Measurements from ENCODE around the gene LIMCH1.

Gene LIMCH1

DNA sequence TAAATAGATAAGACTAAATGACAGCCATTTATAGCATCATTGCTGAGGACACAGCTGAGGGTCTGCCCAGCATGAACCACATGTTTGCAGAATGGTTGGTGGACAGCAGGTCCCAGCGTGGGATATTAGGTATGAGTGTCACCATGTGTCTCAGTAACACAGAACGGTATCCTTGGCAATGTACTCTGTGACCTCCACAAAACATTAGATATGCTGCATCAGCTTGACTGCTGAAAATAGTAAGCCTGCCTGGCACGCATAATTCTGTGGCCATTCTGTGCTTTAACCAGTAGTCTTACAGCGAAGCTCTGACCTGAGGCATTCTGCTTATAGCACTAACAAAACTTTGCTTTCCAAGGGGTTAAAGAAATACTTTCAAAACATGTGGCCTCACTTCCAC is 32.0 kb downstream of the LIMCH1 start:
- DNase-seq = no peak

DNA sequence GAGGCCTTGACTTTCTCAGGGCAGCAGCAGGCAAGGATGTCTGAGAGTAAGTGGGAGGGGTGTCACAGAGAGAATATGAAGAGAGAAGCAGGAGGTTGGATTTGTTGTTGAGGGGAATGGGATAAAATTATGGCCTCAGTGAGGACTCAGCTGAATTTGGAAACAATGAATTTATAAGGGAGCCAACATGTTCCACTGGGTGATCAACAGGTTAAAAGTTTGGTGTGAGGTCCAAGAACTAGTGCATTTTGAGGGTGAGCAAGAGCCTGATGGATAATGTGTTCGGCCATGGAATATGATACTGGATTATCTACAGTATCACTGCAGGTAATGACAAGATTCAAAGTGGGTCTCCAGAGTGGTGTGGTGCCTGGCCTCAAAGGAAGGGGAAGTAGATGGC is 33.5 kb downstream of the LIMCH1 start:
- DNase-seq = no peak

DNA sequence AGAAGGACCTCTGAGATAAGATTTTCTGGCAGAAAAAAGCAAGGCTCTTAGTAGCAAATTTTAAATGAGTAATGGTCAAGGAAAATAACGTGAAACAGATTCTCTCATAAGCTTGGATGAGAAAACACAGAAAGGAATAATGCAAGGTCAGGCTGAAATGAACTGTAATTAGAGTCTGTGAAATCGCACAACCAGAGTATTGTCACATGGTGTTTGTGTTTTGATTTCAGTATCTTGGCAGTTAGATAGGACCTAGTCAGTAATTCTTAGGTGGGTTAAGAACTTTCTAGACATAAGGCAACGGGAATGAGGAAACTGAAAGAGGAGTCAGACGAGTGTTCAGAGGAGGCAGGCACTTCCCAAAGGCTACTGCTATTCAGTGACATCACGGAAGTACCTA is 34.6 kb downstream of the LIMCH1 start:
- no peak for DNase-seq

DNA sequence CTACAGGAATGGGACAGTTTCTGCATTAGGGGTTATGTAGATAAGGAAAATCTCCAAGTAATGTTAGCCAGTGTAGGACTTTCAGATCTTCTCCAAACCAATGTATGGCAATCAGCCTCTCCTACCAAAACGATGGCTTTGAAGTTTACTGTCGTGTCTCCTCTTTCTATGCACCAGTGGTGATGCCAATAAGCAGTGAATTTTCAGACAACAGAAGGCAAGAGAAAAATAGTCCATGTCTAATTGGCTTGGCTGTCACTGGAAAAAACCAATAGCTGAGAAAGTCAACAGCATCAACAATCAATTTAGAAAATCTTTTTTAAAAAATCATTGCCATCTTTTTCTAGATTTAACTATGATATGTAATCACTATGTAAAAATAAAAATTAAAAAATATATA is 35.0 kb downstream of the LIMCH1 start:
- DNase-seq = no peak

DNA sequence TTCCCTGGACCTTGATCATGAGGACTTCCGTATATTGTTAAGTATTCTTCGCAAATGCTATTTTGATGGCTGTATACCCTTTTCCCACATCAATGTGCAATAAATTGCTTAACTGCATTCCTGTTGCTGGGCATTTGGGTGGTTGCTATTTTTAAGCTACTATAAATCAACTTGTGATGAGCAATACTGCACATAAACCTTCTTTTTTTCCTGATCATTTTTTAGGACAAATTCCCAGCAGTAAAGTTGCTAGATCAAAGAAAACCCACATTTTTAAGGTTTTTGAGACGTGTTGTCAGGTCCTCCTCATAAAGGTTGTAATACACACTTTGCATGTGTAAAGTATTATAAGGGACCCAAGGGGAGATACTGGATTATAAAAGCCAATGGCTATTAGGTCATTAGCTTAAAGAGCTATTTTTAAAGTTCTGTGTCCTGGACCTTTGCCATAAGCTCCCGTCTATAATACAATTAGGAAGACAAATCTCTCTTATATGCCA is 35.6 kb downstream of the LIMCH1 start:
- DNase-seq = no peak

DNA sequence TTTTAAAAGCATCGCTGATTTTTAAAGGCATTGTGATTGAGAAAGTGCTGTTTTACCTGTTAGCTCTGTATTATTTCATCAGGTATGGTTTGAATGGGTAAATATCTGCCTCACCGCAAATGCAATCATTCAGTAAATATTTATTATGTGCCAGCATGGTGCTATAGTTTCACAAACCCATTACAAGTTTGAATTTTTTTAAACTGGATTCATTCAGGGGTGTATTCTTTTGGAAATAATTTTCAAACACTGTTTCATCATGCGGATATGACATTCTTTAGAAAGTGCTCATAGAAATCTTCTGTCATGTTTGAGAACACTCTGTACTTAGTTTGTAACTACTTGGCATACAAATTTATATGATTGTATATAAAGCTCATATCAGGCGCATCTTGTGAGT is 37.2 kb downstream of the LIMCH1 start:
- DNase-seq = no peak

DNA sequence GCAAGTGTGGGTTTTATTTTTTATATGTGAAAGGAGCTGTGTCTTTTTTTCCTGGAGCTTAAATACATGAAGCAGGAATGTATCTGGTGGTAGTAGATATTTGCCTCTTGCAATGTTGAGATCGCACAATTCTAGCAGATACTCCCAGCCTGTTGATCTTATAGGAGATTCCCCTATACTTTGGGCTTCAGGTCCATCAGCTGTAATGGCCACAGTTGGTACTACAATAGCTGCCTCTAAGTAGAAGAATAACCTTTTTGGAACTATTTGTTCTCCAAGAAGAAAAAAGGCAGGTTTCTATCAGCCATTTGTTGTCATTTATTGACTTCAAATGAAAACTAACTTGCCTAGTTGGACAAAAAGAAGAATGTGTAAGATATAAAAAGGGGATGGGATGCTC is 37.7 kb downstream of the LIMCH1 start:
- DNase-seq = no peak

DNA sequence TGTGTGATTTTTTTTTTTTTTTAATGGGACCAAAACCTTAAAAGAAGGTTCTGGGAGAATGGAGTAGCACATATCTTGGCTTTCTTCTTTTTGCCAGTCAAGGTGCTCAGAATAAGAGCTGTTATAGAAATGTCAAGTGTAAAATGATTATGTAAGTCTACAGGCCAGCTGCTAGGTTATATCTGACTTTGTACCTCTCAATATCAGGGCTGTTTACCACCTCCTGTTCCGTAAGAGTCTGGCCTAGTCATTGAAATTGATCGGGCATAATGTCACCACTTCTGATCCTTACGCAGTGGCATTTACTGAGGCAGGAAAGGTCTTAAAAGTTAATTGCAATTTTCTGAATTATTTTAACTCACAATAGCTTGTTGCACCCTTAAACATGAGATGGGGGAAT is 41.1 kb downstream of the LIMCH1 start:
- DNase-seq = no peak

DNA sequence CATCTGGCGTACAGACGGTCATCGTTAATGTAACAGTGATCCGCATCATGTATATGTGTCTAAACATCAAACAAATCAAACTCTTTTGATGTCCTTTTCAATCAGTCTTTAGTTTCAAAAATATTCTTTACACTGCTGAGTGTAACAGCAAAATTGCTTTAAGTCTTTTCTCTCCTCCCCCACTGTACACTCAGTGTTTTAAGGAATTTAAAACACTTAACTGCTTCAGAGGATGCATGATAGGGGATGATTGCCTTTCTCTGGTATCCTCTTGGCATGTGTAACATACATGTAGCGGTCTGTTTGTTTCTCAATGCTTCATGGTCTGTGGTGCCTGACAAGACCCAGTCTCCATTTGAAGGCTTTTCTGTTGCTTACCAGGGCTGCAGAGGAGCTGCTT is 41.6 kb downstream of the LIMCH1 start:
- DNase-seq = no peak

DNA sequence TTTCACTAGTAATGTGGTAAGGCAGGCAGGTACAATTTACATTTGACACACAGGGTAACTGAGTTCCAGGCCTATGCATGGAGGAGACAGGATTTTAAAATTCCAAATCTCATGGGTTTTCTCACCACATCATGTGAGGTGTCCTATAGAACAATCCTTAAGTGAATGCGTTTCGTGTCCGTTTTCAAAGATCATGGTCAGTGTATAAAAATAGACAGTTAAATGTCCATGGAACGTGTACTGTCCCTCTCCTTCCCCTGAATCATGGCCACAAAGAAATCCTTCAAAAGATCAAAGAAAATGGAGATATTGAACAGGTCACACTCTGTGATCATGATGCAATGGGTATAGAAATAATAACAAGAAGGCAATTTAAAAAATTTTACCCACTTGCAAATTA is 42.0 kb downstream of the LIMCH1 start:
- DNase-seq = no peak

DNA sequence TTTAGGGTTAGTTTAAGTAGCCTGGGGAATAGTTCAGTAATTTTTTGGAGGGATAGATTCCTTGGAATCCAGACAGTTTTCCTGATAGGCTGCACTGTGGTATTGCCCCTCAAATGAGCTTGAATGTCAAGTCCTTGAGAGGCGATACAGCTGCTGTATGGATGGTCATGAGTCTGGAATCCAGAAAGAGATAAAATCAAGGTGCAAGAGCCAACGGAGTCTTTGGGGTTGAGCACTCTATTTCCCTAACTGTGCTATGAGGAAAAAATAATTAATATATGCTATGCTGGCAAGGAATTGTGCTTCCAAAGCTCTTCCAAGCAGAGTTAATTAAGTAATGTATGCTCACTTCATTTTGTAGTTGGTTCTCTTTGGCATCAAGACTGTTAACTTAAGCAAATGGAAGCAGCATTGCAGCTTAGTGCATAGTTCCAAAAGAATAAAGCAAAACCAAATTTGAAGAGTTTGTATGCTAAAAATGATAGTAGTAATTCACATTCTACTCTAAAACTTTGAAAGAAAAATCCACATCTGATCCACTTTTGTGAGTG is 48.8 kb downstream of the LIMCH1 start:
- DNase-seq = no peak

DNA sequence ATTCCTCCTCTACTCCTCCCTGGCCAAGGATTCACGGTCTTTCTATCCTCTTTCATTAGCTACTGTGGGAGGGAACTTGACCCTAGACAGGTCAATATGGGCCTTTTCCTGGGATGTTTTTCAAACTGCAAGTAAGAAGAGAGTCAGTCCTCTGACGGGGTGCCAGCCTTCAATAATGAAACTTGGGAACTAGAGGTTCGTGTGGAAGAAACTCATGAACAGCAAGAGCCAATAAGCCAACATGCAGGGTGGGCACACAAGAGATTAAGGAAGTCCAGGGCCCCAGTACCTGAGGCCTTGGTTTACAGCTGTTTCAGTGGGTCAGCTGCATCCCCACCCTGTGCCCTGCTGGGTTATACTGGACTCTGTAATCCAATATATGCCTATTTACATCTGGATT is 49.3 kb downstream of the LIMCH1 start:
- no peak for DNase-seq

DNA sequence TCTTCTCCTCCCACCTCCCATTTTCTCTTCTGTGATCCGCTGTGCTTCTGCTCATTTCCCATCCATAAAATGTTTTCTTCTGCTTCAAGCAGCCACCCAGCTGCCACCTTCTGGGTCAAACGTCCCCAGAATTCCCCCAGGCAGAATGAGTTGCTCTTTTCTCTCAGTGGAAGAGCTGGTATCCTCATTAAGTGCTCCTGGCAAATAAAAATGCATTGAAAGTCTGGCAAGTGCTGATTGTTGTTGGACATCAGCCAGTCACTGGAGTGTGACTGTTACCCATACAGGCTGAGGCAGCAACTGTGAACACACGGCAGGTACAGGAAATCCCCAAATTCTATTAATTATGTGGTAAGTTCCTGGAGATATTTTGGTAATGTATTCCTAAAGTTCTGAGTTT is 52.6 kb downstream of the LIMCH1 start:
- DNase-seq = no peak

DNA sequence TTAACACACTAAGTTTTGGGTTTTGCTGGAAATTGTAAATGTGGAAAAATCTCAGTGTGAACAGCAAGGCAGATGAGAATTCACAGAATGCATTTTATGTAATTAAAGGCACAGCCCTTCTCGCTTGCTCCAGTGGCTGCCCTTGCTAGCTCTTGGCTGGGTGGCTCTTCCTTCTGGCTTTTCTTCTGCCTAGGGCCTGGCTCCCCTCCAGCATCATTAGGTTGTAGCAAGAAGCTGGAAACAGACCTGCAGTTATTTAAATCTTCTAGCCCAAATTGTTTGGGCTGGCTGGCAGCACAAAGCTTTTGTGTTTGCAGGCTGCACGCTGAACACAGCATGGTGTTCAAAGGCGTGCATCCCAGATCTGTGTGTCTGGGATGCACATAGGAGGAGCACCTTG is 56.5 kb downstream of the LIMCH1 start:
- no peak for DNase-seq

DNA sequence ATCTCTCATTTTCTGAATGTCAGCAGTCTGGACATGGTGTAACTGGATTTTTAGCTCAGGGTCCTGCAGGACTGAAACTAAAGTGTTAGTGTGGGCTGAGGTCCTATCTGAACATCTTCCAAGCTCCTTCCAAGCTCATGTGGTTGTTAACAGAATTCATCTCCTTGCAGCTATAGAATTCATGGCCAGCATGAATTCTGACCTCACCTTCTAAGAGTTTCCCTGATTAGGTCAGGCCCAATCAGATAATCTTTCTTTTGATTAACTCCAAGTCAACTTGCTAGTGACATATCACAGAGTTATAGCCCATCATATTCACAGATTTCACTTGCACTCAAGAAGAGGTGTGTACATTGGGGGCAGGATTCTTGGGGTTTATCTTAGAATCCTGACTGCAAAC is 59.5 kb downstream of the LIMCH1 start:
- DNase-seq = no peak

DNA sequence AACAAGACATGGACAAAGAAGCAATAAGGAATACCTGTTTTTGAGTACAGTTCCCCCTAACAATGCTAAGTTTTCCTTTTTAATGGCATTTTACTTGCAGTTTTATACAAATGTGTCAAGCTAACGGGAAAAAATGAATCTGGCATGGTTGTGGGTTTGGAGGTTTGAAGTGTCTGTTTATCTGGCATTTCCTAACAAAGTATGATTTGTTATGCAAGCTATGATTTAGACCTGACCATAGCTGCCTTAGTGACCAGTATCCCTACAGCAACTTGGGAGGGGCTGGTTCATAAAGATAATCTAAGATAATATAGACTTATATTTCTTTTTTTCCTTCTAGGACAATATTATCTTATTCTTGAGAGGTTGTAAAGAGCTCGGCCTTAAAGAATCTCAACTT is 60.6 kb downstream of the LIMCH1 start:
- DNase-seq = no peak

DNA sequence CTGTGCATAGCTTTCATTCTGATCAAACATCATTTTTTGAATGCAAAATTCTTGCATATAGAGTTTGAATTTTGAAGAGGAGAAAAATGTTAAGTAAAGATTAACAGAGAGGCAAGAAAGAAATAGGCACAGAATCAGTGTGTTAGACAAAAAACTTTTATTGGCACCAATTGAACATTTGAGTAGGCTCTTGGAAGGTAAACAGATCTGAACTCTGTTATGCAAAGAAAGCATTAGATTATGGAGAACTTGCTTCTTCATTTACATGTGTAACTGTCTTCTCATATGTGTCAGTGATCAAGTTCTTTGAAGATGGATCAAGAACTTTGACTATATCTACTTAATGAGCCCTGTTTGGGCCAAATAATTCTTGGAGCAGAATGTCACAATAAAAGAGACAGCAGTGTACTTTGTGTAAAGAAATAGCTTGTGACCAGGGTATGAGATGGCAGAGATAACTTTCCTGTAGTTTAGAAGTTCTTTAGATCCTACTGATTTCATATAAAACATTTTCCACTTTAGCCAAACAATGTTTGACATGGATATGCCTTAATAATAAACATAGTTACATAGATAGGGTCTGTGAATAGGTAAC is 61.3 kb downstream of the LIMCH1 start:
- no peak for DNase-seq

DNA sequence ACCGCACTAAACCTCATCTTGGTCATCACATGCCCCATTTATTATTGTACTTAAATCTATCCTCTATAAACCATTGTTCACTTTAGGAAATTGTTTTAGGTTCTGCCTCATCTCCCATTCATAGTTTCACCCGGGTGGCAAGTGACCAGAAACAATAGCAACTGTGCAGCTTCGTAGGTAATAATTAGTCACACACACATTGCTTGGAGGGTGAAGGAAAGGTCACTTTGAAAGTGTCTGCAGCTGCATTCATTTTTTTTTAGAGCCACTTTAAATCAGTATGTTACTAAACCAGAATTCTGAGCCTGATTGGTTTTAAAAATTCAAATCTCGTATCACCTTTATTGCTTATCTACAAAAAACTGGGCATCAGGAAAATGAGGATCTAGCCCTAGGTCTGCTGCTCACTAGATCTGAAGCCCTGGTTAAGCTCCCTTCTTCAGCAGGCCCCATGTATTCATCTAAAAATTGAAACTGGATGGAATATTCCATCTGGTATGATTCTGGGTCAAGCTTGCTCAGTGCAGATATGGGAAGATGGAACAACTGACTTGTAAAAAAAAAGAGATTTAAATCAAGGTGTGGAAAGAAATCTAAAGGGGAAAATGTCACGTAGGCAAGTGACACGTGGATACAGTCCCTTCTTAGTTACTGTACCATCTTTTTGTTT is 62.4 kb downstream of the LIMCH1 start:
- no peak for DNase-seq

DNA sequence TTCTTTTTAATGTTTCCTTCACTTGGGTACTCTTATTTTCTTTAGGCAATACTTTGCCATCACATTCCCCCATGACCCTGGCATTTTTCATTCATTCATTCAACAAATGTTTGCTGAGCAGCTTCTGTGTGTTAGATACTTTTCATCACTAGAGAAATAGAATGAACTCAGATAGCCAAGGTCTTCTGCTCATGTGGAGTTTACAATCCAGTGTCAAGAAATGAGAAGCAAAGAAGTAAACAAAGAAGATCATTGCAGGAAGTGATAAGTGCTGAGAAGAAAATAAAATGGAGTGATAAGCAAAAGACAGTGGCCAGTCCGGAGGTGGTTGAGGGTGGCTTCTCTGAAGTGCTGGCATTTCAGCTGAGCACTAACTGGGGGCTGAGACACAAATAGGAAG is 63.1 kb downstream of the LIMCH1 start:
- no peak for DNase-seq

DNA sequence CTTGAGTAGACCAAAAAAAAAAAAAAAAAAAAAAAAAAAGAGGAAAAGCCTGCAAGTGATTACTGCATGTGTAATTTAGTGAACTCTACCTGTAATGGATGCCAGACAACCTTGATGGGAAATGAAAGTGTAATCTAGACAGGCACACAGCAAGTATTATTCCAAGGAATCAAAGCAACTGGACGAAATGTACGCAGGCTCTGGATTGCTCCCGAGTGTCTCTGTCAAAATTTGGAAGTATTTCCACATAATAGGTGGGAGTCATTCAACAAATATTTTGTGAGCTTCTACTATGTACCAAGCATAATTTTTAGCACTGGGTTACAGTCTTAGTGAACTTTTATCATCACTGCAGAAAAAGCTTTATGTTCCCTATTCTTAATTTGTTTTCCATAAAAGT is 64.2 kb downstream of the LIMCH1 start:
- DNase-seq = no peak

DNA sequence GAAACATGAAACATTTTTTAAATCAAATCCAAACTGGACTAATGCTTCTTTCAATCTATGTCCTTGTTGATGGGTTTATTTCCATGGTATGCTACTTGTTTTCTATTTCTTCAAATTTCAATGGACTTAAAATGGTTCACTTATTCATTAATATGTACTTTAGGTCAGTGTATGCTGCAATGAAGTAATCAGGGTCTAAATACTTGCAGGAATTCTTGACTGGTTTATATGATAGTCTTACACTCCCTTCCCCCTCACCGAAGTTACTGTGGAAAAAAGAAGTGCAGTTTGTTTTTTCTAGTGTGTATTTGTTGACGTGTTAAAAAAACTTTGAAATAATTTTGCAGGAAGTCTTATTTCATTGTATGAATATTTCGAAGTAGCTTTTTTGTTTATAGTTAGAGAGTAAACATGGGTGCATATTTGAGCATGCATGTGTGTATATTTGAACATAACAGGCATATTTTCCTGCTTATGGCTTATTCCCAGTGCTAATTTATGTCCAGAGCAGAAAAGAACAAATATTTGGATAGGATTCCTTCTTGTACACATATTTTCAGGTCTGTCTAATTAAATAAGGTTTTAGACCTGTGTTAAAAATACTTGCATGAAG is 65.0 kb downstream of the LIMCH1 start:
- DNase-seq = no peak

DNA sequence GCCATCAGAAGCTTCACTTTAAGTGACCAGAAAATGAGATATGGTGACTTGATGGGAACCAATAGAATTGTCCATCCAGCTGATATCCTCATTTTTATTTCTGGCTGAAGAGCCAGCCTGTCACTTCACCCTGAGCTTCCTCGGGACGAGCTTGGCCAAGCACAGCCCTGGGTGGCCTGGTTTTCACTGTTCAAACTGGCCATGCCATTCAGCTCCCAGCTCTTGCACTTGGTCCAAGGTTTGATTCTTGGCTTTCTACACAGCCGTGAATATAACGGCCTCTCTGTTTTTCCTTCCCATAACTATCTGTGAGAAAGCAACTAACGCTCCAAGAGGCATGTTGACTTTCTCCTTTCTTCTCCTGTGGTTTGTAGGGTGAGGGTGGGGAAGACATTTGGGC is 71.9 kb downstream of the LIMCH1 start:
- no peak for DNase-seq

DNA sequence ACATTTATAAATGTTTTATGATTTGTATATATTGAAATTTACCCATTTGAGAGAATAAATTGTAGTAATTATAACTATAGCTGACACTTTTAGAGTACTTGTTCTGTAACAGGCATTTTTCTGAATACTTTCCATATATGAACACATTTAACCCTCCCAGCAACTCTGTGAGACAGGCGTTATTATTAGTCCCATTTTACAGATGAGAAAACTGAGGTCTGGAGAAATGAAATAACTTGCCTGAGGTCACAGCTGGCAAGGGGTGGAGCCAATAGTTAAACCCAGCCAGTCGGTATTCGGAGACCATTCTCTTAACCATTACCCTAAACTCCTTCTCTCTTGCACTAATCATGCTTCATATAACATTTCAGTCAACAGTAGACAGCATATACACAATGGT is 72.5 kb downstream of the LIMCH1 start:
- DNase-seq = no peak

DNA sequence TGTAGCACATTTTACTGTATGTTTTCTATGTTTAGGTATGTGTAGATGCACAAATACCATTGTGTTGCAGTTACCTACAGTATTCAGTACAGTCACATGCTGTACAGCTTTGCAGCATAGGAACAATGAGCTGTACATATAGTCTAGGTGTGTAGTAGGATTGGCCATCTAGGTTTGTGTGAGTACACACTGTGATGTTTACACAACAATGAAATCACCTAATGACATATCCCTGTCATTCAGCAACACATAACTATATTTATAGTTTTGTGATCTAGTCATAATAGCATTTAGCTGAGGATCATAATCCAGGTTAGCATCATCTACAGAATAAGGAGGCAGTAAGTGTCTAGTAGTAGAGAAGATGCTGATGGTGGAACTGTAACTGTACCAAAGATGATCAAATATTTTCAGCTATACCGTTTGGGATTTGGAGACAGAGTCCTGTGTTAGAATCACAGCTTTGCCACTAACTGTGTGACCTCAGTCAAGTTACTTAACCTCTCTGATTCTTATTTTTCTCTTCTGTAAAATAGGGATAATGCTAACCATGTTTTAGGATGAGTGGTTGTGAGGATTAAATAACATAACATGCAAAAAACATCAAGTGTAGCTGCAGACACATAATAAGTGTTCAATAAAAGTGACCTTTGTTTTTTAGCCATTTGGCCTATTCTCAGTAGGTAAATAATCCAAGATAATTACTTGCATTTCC is 73.3 kb downstream of the LIMCH1 start:
- DNase-seq = no peak
